GM18502 (cell line): ENCODE data around the gene EXOC1L.
"Not testable (repeated sequence)": the region's sequence is repeated elsewhere in the genome, so short reads cannot be mapped to it uniquely, and the experiment has no call there.

Experiments
- ATAC-seq: cut with Tn5 transposase; IDR thresholded peaks from one replicate; pipeline ENCODE4 v1.9.1; 2021; ENCODE audit warnings: mild to moderate bottlenecking; ENCODE audit not compliant: unreplicated experiment, poor library complexity

EXOC1L gene

DNA sequence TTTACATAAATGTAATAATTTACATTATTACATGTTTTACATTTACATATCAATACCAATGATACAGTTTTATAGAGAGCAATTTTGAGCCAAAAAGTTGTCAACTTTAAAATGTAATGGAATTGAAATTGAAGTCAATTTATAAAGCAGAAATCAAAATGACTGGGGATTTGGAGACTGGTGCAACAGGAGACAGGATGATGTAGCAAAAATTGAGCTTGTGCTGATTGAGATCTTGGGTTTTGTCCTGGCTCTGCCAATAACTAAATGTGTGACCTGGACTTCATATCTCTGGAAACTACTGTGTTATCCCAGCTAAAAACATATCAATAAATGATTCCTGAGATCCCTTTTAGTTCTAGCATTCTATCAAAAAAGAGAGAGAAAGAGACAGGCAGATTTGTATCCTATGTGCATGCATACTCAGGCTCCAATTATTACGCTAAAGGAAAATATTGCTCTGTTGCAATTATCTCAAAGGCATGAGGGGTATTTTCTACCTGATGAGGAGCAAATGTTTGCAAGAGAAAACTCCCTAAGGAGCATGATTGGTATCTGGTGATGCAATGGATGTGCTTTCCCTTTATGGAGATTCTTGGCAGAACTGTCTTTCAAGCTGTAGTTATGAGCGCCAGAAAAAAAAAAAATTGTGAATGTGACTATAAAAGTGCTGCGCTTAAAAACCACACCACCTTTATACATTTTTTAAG is 14.7 kb downstream of the EXOC1L start:
- no peak for ATAC-seq

GRCh38 chr4:55837903-55838302 is 18.3 kb downstream of the EXOC1L start:
- no peak for ATAC-seq

DNA sequence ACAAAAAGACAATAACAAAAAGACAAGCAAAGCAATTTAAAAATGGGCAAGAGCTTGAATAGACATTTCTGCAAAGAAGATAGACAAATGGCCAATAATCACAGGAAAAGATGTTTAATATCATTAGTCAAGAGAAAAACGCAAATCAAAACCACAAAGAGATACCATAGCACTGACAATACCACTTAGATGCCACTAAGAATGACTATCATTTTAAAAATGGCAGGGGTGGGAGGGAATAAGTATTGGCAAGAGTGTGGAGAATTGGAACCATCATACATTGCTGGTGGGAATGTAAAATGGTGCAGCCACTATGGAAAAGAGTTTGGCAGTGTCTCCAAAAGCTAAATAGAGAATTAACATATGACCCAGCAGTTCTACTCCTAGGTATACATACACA is 18.8 kb downstream of the EXOC1L start:
- ATAC-seq: no peak

- ATAC-seq: no peak
These were observed 19.4 kb downstream of the EXOC1L start for GRCh38 chr4:55838952-55839351.

DNA sequence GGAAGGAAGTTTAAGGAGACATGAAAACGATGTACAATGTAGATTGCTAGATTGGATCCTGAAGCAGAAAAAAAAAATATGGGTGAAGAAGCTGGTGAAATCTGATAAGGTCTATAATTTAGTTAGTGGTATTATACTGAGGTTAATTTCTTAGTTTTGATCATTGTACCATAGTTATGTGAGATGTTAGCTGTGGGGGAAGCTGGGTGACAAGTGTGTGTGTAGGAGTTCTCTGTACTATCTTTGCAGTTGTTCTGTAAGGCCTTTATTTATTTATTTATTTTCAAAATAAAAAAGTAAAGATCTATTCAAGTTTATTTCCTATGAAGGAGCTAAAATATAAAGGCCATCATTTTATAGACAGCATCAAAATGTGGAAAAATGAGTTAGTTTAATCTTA is 21.4 kb downstream of the EXOC1L start:
- no peak for ATAC-seq

GRCh38 chr4:55841373-55842239 is 22.0 kb downstream of the EXOC1L start:
- ATAC-seq: not testable (repeated sequence)

DNA sequence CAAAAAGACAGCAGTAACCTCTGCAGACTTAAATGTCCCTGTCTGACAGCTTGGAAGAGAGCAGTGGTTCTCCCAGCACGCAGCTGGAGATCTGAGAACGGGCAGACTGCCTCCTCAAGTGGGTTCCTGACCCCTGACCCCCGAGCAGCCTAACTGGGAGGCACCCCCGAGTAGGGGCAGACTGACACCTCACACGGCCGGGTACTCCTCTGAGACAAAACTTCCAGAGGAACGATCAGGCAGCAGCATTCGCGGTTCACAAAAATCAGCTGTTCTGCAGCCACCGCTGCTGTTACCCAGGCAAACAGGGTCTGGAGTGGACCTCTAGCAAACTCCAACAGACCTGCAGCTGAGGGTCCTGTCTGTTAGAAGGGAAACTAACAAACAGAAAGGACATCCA is 22.7 kb downstream of the EXOC1L start:
- not testable (repeated sequence) for ATAC-seq

DNA sequence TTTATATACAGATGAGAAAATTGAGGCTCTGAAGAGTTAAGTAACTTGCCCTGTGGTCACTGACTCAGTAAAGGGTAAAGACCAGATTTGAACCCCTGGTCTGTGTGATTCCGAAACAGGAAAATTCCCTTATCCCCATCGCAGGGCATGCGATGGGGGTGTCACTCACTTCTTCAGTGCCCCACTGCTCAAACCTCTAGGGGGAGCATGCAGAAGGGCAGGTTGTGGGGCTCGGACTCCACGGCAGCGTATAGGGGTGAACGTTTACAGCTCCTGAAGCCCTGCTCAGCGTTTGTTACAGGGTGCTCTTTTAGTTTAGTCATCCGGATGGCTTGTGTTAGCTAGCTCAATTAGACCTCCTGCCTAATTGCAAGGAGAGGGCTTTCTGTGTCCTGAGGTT is 30.1 kb downstream of the EXOC1L start:
- ATAC-seq: no peak

GRCh38 chr4:55851885-55852284 is 32.3 kb downstream of the EXOC1L start:
- no peak for ATAC-seq

GRCh38 chr4:55853484-55854046 is 34.0 kb downstream of the EXOC1L start, which contains the start of gene EXOC1:
EXOC1 (plus strand) TSS chr4:55853648; CDS start chr4:55858324, 4,676 bp downstream.
- ATAC-seq: peak; percentile 98

- ATAC-seq: peak; percentile 5
These were observed 34.5 kb downstream of the EXOC1L start for GRCh38 chr4:55854129-55854528.

DNA sequence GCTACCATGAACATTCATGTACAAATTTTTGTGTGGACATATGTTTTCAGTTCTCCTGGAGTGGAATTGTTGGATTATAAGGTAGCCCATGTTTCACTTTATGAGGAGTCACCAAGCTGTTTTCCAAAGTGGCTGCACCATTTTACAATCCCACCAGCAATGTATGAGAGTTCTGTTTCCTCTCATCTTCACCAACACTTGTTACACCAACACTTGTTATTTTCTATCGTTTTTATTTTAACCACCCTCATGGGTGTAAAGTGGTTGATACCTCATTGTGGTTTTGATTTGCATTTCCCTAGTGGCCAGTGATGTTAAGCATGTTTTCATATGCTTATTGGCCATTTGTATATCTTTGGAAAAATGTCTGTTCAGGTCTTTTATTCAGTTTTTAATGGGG is 38.0 kb downstream of the EXOC1L start:
- no peak for ATAC-seq

DNA sequence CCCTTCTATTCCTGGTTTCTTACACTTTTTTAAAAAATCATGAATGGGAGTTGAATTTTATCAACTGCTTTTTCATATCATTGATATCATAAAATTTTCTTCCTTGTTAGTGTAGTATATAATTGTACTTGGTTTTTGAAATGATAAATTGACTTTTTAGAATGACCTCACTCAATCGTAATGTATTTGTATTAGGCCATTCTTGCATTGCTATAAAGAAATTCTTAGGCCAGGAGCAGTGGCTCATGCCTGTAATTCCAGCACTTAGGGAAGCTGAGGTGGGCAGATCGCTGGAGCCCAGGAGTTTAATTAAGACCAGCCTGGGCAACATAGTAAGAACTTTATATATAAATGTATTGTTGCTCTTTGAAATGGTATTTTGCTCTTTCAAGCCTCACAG is 40.1 kb downstream of the EXOC1L start:
- no peak for ATAC-seq

GRCh38 chr4:55864577-55865223 is 45.1 kb downstream of the EXOC1L start:
- no peak for ATAC-seq

- ATAC-seq: no peak
These were observed 45.7 kb downstream of the EXOC1L start for GRCh38 chr4:55865228-55865806.

DNA sequence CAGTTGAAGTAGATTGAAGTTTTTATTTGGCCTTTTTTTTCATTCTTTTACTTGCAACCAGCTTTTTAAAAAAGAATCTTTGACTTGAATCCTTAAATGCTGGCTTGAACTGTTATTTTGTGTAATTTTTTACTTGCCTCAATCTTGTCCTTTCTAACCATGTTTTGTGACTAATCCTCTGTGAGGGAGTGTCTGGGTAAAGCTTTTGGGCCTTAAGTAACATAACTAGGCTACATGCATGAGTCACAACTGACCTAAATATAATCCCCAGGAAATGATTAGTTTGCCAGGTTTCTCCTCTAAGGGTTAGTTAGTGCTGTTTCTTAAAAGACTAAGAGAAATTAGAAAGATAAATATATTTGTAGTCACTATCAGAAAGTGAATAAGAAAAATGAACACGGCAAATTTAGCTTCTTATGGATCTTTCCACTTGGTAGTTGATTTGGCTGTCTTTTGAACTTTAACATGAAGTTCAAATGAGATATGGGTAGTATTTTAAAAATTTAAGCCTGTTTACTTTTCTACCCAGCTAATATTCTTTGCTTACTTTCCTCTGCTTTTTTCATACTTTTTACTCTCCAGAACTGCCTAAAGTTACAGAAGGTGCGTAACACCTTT is 46.8 kb downstream of the EXOC1L start:
- ATAC-seq: peak; percentile 90

DNA sequence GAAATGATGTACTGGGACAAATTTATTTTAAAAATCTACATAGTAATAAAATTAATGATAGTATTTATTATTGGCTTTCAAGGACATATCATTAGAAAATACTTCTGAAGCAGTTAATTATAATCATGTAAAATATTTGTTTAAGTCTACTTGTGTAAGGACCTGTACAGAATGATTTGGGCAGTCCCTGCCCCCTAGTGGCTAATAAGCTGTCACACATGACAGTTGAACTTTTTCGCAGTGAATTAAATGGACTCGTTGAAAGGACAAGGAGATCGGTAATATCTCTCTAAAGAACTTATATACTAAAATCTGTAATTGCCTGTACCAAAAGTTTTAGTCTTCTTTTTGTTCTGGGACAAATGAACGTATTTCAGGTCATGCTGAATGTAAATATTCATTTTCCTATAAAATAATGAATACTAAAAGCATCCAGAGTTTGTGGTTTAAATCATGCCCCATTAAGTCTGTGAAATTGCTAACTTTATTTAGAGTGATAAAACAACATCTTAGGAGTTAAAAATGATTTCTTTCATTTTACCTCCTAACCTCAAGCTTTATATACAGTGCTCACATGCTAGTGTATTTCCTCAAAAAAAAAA is 47.5 kb downstream of the EXOC1L start:
- peak; percentile 86 for ATAC-seq

DNA sequence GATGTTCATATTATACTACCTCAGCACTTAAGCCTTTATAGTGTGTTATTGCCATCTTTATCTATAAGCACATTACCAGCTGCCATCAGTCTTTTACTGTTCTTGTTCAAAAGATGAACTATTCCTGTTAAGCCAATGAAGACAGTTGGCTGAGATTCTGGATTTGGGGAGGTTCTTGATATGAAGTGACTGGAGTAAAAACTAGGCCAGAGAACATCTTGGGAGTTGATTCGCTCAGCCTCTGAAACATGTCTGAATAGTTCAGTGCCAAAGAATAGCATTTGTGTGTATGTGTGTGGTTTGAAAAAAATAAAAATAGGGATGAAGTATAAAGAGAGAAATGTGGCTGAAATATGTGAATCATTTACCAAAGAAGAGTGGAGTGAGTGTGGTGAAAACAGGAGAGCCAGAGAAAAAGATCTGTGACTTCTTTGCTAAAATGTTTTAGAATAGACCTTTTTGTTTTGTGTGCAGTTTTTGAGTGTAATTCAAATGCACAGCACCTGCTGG is 49.0 kb downstream of the EXOC1L start:
- no peak for ATAC-seq

- ATAC-seq: no peak
These were observed 51.8 kb downstream of the EXOC1L start for GRCh38 chr4:55871299-55871800.
